GM20431 (cell line): Measurements from ENCODE around the gene DGKB.

Experiments used
- in situ Hi-C: fragments of 300-500 bp; cut with MseI, MboI; formaldehyde crosslinking; loops from one replicate; pipeline ENCODE4 v1.15.0; 2020; ENCODE audit warnings: low sequenced_read_pairs; ENCODE audit not compliant: unreplicated experiment

DGKB gene

DNA sequence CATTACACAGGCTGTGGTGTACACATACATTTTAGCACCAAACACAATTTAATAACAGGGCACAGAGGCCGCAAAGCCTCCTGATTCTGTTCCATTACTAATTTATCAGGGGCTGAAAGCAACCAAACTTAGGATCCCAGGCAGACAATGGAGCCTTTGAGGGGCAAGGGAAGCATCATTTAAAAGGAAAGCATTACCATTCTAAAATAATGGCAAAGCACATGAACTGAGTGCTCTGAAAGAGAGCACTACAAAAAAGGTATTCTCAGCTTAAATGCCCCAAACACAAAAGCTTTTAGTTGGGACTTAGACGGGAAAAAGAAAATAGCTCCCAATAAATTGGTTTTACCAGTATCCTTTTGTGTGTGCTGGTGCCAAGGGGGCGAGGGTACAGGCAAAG, 631.1 kb downstream of the DGKB start:
- in situ Hi-C loops: no loop called here

DNA sequence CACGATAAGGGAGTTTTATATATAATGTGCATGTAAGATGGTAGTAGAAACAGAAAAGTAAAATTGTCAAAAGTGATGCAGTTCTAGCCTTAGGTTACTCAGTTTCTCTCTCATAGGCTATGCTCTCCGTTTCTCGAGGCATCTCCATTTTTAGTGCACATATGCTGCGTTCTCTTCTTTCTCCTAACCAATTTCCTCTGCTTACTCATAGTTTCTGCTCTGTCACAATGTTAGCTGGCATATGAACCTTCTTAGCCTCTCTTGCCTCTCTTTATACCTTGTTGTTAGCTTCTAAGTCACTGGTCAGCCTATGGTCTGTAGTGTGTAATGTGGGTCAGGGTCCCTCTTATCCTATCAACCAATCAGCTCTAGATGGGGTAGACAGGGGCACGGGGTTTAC, 632.5 kb downstream of the DGKB start:
- in situ Hi-C loops: no loop called here

DNA sequence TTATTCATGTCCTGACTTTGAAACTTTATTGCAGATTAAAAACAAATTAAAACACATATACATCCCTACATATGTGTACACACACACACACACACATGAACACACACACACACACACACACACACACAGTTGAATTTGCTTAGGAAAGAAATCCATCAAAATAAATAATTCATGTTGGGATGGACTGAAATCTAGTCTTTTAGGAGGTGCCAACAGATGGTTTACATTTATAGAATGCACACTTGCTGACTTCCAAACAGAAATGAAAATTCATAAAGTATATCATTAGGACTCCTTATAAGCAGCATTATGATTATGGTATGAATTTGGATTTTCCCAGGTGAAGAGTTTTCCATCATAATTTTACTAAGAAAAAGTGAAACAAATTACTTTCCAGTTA, 642.5 kb downstream of the DGKB start:
- in situ Hi-C loops: no loop called here

DNA sequence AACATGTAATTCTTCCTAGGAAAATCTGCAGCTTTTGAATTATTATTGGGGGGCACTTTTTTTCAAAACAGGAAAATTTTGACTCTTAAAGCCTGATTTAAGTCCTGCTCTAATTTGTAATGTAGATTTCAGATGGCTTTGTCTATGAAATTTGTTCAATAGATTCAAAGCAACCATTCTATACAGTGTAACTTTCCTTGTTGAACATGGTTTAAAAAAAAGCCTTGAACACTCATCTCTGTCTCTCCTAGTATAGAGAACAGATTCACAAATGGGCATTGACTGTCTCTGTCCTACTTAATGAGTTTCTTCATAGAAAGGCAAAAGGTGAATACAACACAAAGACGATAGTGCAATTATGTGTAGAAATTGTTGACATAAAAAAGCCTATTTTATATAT, 643.7 kb downstream of the DGKB start:
- in situ Hi-C loops: no loop called here

DNA sequence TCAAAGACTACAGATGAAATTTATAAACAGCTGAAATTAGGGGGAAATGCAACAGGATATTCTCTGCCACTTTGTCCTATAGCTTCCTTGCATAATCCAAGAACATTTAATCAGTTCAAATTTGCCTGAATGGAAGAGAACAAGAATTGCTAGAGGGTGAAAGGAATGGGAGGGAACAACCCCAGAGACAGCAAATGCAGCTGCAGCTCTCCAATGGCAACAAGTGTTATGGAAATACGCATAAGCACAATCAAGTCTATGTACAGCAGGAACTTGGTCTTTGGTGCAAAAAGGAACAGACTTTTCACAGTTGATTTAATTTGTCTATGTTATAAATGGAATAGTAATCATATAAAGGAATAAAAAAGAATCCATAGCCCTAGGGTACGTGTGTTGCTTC, 644.1 kb downstream of the DGKB start:
- in situ Hi-C loops: no loop called here

DNA sequence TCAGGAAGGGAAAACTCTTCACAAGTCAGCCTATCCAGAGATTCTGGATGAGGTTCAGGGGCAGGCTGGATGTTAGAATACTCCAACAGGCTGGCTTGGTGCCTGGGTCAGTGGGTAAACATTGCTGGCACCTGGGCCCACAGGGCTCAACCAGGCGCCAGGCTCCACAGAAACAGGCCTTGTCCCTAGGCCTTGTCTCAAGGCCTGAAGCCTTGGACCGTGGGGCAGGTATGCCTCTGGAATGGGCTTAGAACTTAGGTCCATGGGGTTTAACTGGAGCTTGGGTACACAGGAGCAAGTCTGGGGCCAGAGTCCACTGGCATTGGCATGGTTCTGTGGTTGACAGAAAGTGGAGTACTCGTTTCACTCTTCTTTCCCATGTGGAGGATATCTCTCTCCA, 650.1 kb downstream of the DGKB start:
- in situ Hi-C loops: no loop called here

DNA sequence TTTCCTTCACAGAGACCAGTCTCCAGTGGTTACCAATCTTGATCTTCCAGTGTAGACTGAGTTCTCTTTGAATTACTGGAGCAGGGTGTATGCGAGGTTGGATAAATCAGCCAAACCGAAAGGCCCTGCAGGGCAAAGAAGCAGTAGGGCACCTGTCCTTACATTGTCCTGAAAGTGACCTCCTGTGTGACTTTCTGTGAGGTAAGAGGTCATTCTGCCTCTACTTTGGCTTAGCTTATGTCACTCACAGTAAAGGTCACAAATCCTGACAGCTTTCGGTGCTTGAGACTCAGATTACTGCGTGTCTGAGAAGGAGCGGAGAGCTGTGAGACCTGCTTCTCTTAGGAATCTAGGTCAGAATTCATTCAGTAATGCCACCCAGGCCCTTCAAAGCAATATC, 660.4 kb downstream of the DGKB start:
- in situ Hi-C loops: no loop called here

DNA sequence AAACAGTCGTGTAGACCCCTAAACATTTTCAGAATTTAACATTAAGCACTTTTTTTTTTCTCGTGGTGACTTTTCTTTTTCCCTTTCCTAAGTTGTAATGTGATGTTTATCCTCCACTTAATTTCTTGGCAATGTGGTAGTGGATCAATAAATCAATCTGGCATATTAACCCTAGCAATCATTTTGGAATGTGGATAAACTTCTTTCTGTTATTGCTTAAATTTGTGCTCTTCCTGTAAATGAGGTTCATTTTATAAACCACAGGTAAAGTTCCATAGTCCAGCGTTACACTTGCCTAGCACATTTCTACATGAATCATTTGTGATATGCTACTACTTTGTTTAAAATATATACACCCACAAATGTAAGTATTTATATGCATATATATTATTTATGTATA, 665.7 kb downstream of the DGKB start:
- in situ Hi-C loops: no loop called here

DNA sequence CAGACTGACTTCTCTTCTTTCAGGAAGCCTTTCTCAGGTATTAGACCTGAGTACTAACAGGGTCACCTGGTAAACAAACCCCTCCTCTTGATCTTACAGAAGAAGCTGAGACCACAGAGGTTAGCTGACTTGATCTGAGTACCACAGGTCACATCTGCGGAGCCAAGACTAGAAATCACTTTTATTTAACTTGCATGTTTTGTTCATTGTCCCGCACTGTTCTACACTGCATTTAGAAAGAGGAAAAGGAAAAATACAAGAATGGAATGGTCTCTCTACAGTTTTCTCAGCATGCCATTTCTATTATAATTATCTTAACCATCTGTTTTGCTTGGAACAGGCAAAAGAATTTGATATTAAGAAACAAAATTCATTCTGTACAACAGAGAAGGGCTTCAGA, 667.5 kb downstream of the DGKB start:
- in situ Hi-C loops: no loop called here

DNA sequence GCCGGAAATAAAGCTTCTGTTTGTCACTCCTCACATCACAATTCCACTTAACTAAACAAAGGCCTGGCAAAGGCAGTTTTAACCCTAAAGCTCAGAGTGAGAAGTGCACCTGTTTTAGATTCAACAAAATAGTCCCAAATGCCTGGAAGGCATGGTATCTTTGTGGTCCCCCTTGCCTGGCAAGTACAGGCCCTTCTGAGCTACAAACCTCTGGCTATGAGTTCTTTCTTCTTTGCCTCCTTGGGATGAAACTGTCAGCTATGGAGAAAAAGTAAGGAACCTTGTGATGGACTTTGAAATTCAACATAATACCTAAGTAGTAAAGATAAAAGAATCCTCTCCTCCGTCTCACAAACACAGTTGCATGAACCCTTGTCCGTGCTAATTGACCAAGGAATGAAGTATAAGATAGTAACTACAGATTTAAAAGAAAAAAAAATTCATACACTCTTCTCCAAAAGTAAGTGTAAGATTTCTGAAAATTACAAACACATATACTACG, 668.6 kb downstream of the DGKB start:
- in situ Hi-C loops: no loop called here

DNA sequence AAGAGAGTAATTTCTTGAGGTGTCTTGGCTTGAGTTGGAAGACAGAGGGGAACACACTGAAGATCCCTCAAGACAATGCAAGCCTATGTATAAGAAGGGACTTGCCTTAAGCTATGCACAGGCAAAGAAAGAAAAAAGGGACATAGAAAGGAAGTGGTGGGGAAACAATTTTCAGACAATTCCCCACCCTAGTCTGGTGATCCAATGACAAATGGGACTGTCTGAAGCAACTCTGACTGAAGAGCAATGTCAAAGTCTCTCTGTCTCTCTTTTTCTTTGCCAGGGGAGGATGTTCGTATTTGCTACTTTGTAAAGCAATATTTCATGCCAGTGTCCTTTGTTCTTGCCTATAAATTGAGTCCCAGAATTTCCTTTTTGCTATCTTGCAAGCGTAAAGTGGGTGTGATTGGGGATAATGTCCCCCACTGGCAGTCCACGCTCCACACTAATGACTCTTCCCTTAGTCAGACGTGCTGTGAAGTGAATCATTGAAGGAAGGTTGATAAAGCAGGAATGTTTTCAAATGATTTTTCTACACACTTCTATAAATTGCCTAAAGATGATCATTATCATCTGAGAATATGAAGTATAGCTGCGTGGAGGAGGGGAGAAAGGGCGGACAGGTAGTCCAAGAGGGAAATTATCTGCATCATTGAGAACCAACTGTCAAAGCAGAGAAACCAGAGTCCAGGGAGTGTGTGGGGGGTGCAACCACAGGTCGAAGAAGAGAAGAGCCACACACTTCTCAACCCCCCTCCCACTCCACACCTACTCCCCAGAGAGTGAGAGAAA, 669.3 kb downstream of the DGKB start:
- in situ Hi-C loops: no loop called here

DNA sequence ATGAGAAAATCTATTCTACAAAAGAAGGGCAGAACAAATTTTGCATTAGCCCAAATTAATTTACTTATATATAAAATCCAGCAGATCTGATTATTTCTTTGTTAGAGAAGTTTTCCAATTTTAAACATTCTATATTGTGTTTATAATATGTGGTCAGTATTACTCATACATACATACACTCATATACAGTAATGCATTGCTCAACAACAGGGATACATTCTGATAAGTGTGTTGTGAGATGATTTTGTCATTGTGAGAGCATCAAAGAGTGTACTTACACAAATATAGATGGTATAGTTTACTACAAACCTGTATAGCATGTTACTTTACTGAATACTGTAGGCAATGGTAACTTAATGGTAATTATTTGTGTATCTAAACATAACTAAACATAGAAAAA, 673.5 kb downstream of the DGKB start:
- in situ Hi-C loops: no loop called here

DNA sequence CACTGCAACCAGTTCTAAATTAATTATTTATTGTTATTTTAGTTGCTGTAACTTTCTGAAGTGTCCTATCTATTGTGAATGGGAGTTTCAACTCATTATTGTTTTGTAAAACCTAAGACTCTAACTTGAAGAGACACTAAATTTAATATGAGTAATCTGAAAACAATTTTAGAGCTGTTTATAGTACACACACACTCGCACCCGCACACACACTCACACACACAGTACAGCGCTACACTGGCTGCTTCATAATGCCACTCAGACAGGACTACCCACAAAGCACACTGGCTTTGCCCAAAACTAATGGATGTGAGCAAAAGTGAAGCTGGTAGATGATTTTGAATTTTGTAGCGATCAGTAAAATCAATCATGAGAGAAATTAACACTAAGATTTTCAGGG, 674.2 kb downstream of the DGKB start:
- in situ Hi-C loops: no loop called here

DNA sequence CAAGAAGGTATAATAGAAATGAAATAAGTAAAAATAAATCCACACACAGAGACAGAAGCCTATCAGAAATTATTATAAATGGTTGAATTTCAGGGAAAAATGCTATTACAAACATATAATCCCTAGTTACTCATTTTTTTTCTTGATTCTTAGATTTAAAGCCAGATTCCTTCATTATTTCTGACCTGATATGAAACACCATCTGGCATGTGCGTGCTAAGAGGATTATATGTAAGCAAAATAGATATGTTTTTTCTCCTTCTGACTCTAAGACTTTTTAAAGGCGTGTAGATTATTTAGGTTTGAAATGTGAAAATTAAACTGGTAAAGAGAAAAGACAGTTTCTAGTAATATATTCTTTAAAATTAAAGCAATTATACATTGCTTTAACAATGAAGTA, 676.4 kb downstream of the DGKB start:
- in situ Hi-C loops: no loop called here

DNA sequence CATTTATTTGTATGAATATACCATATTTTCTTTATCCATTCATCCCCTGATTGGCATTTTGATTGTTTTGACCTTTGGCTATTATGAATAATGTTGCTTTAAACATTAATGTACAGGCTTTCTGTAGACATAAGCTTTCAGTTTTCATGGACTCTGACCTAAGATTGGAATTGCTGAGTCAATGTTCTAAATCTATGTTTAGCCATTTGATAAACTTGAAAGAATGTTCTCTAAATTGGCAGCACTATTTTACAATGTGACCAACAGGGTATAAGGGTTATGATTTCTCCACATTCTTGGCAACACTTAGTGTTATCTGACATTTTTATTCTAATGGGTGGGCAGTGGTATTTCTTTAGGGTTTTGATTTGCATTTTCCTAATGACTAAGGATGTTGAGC, 683.4 kb downstream of the DGKB start:
- in situ Hi-C loops: no loop called here

DNA sequence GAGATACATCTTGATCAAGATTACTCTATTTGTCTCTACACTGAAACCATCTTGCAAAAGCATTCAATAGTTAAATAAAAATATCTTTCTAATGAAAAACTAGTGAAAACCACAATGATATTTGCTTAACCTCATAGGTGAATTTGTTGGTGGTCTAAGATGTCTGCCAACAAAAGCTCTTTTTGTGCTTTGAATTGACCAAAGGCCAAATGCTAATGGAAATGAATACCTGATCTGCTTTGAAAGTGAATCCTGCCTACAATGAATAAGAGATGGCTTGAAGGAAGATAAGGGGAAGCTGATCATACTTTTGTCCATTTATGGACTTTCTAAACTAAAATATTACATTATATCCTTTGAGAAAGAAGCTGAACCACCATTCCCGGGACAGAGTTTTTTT, 684.2 kb downstream of the DGKB start:
- in situ Hi-C loops: no loop called here

DNA sequence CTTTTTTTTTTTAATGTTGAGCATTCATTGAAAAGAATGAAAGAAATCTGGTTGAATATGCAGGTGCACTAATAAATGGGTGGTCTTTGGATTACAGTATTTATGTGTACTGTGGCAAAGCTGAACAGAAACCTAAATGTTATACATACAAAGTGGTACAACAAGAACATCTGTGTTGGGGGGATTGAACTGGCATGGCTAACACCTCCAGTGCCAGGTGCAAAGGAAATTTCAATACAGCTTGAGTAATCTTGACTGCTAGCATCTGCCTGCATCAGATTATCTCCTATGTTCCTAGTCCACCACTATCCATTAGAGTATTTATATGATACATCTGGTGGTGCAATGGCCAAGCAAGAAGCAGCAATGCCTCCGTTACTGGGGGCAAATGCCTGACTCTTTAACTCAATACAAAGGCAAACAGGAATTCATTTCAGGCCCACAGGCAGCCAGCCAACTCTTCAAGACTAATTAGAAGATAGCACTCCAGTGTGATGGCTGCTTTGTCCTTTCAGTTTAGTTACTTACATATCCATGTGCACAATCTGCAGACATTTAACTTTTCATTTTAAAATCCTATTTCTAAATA, 692.6 kb downstream of the DGKB start:
- in situ Hi-C loops: no loop called here

DNA sequence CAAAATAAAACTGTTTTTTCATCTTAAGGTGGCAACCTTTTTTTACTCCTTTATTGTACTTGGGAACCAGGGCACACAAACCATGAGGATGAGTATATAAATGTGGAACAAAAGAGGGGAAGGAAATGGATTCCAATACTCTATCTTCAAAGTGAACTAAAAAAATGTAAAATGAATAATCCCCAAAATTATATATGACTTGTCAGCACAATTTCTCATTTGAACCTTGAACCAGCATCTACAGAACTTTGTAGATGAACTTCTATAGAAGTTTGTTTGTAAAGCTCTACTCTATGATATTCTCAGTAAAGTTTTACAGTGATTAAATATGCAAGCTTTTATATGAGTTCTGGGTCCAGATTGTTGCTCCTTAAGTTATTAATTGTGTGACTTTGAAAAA, 694.8 kb downstream of the DGKB start:
- in situ Hi-C loops: no loop called here

DNA sequence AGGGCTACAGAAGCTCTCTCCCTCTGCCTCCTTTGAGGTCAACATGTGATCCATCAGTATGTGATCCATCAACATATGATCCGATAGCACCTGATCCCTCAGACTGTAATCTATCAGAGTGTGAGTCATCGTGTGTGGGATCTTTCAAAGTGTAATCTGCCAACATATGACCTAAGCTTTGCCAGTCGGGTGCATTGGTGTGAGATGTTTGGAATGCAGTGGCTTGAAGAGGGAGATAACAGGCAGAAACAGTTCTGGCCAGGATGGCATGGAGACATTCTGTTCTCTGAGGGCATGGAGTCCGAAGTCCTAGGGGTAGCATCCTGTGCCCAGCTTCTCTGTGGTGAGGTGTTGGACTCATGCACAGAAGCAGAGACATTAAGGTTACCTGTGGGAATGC, 695.4 kb downstream of the DGKB start:
- in situ Hi-C loops: no loop called here

DNA sequence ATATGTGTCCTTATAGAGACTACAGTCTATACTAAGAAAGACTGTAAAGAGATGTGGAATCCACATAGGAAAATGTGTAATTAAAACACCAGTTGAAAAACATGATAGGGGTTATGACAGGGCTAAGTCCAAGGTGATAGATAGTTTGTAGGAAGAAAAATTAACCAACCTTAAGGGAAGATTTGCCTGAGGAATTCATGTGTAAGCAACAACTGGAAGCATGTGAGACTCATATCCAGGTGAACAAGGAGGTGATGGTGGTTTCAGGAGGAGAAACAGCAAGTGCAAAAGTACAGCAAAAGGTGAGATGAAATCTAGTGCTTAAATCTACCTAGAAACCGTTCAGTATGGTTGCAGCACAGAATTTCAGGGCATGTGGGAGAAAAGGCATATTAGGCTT, 696.4 kb downstream of the DGKB start:
- in situ Hi-C loops: no loop called here

DNA sequence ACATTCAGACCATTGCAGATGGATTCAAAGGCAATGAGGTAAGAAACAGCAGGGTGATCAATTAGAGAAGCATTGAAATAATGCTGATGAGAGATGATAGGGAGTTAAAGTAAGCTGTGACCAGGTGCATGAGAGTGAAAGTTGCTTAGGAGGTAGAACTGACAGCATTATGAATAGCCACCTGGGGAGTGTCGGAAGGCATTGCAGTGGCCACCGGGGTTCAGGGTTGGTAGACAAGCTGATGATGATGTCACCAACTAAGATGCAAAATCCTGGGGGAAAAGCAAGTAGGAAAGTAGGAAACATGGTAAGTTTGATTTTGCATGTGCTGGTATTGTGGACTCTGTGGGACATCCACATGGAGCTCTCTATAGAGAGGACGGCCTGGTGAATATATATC, 701.2 kb downstream of the DGKB start:
- in situ Hi-C loops: no loop called here

DNA sequence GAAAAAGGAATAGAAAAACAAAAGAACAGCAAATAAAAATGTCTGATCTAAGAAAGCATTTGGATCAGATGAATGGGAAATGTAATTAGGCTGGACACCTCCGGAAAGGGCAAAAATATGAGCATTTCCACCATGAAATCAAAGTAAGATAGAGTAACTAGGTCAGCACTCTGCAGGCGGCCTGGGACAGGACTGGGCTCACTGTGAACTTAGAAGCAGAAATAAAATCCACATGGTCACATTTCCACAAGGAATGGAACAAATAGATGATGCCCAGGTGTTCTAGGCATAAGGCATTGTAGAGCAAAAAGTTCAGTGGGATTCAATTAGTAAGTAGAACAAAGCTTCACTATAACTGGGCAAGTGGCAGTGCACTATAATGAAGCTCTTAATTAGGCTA, 703.2 kb downstream of the DGKB start:
- in situ Hi-C loops: no loop called here
